MM.1S (cell line): ENCODE measurements around the gene STAT3.

Experiments
- EZH2 ChIP-seq: fragments of 300-600 bp; sonication (generic); optimal IDR thresholded peaks from 2 replicates; pipeline ENCODE3; 2017; ENCODE audit warnings: low read depth, mild to moderate bottlenecking, antibody characterized with exemption, low read length, mixed read lengths
- TF ChIP-seq, protein P1 (sequence below): fragments of 300-600 bp; sonication (generic); IDR thresholded peaks from 2 replicates; pipeline ENCODE4 v1.5.1; 2016; ENCODE audit warnings: antibody characterized with exemption, low read length, mixed read lengths

DNA sequence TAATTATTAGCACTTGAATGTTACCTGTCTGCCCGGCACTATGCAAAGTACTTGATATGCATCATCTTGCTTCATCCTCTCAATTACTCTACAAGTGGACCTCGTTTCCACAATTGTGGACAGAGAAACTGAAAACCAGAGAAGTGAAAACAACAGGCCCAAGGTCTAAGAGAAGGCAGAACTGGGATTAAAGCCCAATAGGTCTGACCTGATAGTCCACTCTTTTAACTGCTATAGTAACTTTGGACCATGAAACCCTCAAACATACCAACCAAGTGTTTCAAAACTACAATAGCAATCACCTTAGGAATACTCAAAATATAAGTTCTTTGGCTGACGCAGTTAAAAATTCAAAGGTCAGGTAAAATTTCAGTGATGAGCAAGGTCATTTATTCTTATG lies 7.3 kb downstream of the STAT3 start:
- TF ChIP-seq, protein P1, sequence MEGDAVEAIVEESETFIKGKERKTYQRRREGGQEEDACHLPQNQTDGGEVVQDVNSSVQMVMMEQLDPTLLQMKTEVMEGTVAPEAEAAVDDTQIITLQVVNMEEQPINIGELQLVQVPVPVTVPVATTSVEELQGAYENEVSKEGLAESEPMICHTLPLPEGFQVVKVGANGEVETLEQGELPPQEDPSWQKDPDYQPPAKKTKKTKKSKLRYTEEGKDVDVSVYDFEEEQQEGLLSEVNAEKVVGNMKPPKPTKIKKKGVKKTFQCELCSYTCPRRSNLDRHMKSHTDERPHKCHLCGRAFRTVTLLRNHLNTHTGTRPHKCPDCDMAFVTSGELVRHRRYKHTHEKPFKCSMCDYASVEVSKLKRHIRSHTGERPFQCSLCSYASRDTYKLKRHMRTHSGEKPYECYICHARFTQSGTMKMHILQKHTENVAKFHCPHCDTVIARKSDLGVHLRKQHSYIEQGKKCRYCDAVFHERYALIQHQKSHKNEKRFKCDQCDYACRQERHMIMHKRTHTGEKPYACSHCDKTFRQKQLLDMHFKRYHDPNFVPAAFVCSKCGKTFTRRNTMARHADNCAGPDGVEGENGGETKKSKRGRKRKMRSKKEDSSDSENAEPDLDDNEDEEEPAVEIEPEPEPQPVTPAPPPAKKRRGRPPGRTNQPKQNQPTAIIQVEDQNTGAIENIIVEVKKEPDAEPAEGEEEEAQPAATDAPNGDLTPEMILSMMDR, result no peak
- no peak for TF ChIP-seq EZH2
